BLaER1 (cell line): ENCODE data around the gene PRKG1.
"Not testable (repeated sequence)": the region's sequence is repeated elsewhere in the genome, so short reads cannot be mapped to it uniquely, and the experiment has no call there.

Experiments
- H3K27ac ChIP-seq: shearing (Covaris generic); formaldehyde crosslinking; 2 replicates; pipeline ENCODE4 v1.8.1; 2022
- H3K27me3 ChIP-seq: shearing (Covaris generic); formaldehyde crosslinking; 2 replicates; pipeline ENCODE4 v1.8.1; 2022
- H3K36me3 ChIP-seq: shearing (Covaris generic); formaldehyde crosslinking; 2 replicates; pipeline ENCODE4 v1.8.1; 2022
- H3K4me1 ChIP-seq: shearing (Covaris generic); formaldehyde crosslinking; 2 replicates; pipeline ENCODE4 v1.8.1; 2022
- H3K4me2 ChIP-seq: shearing (Covaris generic); formaldehyde crosslinking; 2 replicates; pipeline ENCODE4 v1.8.1; 2022
- H3K4me3 ChIP-seq: shearing (Covaris generic); formaldehyde crosslinking; 2 replicates; pipeline ENCODE4 v1.8.1; 2022
- H3K9ac ChIP-seq: shearing (Covaris generic); formaldehyde crosslinking; 2 replicates; pipeline ENCODE4 v1.8.1; 2022
- H3K9me3 ChIP-seq: shearing (Covaris generic); formaldehyde crosslinking; 2 replicates; pipeline ENCODE4 v1.8.1; 2022
- H4K20me1 ChIP-seq: shearing (Covaris generic); formaldehyde crosslinking; 2 replicates; pipeline ENCODE4 v1.8.1; 2022
- Cebpa-rat ChIP-seq: shearing (Covaris generic); IDR thresholded peaks from 2 replicates; pipeline ENCODE4 v1.8.1; 2022

Gene PRKG1

GRCh38 chr10:52027055-52027705, 952.9 kb downstream of the PRKG1 start:
- Histone ChIP-seq H3K27ac (no peak overlapping the region), H3K4me1 (no peaks in the 10 kb centered on the region), H4K20me1 (no peaks in the 10 kb centered on the region), H3K4me2 (no peak overlapping the region), H3K27me3 (no peaks in the 10 kb centered on the region), H3K4me3 (no peak overlapping the region), H3K36me3 (no peaks in the 10 kb centered on the region), H3K9me3 (no peaks in the 10 kb centered on the region), H3K9ac (no peak overlapping the region)
- no peak for TF ChIP-seq Cebpa-rat

GRCh38 chr10:52028523-52028858, 954.2 kb downstream of the PRKG1 start:
- Histone ChIP-seq H3K4me3 (no peak overlapping the region), H3K36me3 (no peaks in the 10 kb centered on the region), H4K20me1 (no peaks in the 10 kb centered on the region), H3K9me3 (no peaks in the 10 kb centered on the region), H3K27ac (no peak overlapping the region), H3K9ac (no peak overlapping the region), H3K27me3 (no peaks in the 10 kb centered on the region), H3K4me1 (no peaks in the 10 kb centered on the region), H3K4me2 (no peak overlapping the region)
- TF ChIP-seq Cebpa-rat: no peak

- Histone ChIP-seq H3K27me3 (no peaks in the 10 kb centered on the region), H3K9me3 (no peaks in the 10 kb centered on the region), H3K27ac (no peak overlapping the region), H3K36me3 (no peaks in the 10 kb centered on the region), H3K9ac (no peak overlapping the region), H3K4me1 (no peaks in the 10 kb centered on the region), H3K4me3 (no peak overlapping the region), H3K4me2 (no peak overlapping the region), H4K20me1 (no peaks in the 10 kb centered on the region)
- no peak for TF ChIP-seq Cebpa-rat
These were observed 955.3 kb downstream of the PRKG1 start for GRCh38 chr10:52029628-52030027.

- Histone ChIP-seq H3K4me2 (no peak overlapping the region), H3K27me3 (no peaks in the 10 kb centered on the region), H3K27ac (no peak overlapping the region), H3K9me3 (no peaks in the 10 kb centered on the region), H4K20me1 (no peaks in the 10 kb centered on the region), H3K4me1 (no peaks in the 10 kb centered on the region), H3K9ac (no peak overlapping the region), H3K36me3 (no peaks in the 10 kb centered on the region), H3K4me3 (no peak overlapping the region)
- TF ChIP-seq Cebpa-rat: no peak
These were observed 955.9 kb downstream of the PRKG1 start for GRCh38 chr10:52030051-52030790.

- H3K36me3 ChIP-seq: no peaks in the 10 kb centered on the region
- TF ChIP-seq Cebpa-rat: no peak
These were observed 956.7 kb downstream of the PRKG1 start for GRCh38 chr10:52030975-52031374.

GRCh38 chr10:52031771-52032170, 957.5 kb downstream of the PRKG1 start:
- no peak for TF ChIP-seq Cebpa-rat
- Histone ChIP-seq H3K36me3 (no peaks in the 10 kb centered on the region), H3K9ac (no peak overlapping the region)

More at GRCh38 chr10:52030975-52031374, 956.7 kb downstream of the PRKG1 start:
- Histone ChIP-seq H4K20me1 (no peaks in the 10 kb centered on the region), H3K27me3 (no peaks in the 10 kb centered on the region), H3K9ac (no peak overlapping the region), H3K4me3 (no peak overlapping the region), H3K4me2 (no peak overlapping the region), H3K4me1 (no peaks in the 10 kb centered on the region), H3K27ac (no peak overlapping the region), H3K9me3 (no peaks in the 10 kb centered on the region)

GRCh38 chr10:52032681-52033629, 958.7 kb downstream of the PRKG1 start:
- H4K20me1 ChIP-seq: no peaks in the 10 kb centered on the region
- H3K4me2 ChIP-seq: no peak overlapping the region
- no peak overlapping the region for H3K27ac ChIP-seq
- H3K36me3 ChIP-seq: no peaks in the 10 kb centered on the region
- H3K27me3 ChIP-seq: no peaks in the 10 kb centered on the region
- no peaks in the 10 kb centered on the region for H3K9me3 ChIP-seq
- H3K9ac ChIP-seq: no peak overlapping the region
- H3K4me3 ChIP-seq: no peak overlapping the region
- TF ChIP-seq Cebpa-rat: no peak
- H3K4me1 ChIP-seq: no peaks in the 10 kb centered on the region

More at GRCh38 chr10:52031771-52032170, 957.5 kb downstream of the PRKG1 start:
- Histone ChIP-seq H3K9me3 (no peaks in the 10 kb centered on the region), H4K20me1 (no peaks in the 10 kb centered on the region), H3K27me3 (no peaks in the 10 kb centered on the region), H3K4me1 (no peaks in the 10 kb centered on the region), H3K4me3 (no peak overlapping the region), H3K27ac (no peak overlapping the region), H3K4me2 (no peak overlapping the region)

GRCh38 chr10:52039002-52039793, 964.9 kb downstream of the PRKG1 start:
- not testable (repeated sequence) for H3K27me3 ChIP-seq, H4K20me1 ChIP-seq, H3K9ac ChIP-seq, H3K36me3 ChIP-seq, H3K4me2 ChIP-seq, H3K9me3 ChIP-seq, H3K4me3 ChIP-seq, H3K27ac ChIP-seq, H3K4me1 ChIP-seq

GRCh38 chr10:52040486-52040885, 966.2 kb downstream of the PRKG1 start:
- Histone ChIP-seq H3K4me1 (no peaks in the 10 kb centered on the region), H3K9me3 (no peaks in the 10 kb centered on the region), H3K36me3 (no peaks in the 10 kb centered on the region), H3K4me2 (no peak overlapping the region), H3K9ac (no peak overlapping the region), H3K27me3 (no peaks in the 10 kb centered on the region), H4K20me1 (no peaks in the 10 kb centered on the region), H3K27ac (no peak overlapping the region), H3K4me3 (no peak overlapping the region)
- no peak for TF ChIP-seq Cebpa-rat
